Common myeloid progenitor, CD34-positive (primary cell): ENCODE results near the gene TCHP.

Source experiments
- CTCF ChIA-PET: fragments of 350-600 bp; sonication (Branson Sonifier 250); formaldehyde crosslinking; loops from one replicate; lab custom pipeline; 2021; ENCODE audit warnings: antibody characterized with exemption; lab: Charles Lee
- POLR2A ChIA-PET: fragments of 350-600 bp; sonication (Branson Sonifier 250); formaldehyde crosslinking; loops from one replicate; lab custom pipeline; 2021; ENCODE audit warnings: antibody characterized with exemption; lab: Charles Lee
- DNase-seq, 3 donors: peaks; one replicate each; pipeline versions ENCODE4 v3.0.0 to v3.0.0-alpha.2; 2013
- H3K27ac ChIP-seq, 2 experiments: 1 replicate in 1 of 2; 2 replicates in 1 of 2; pipeline ENCODE4 v1.7.0; 2013; ENCODE audit warnings: inconsistent platforms in 2 of 2, low read length in 2 of 2, mild to moderate bottlenecking in 2 of 2, low read depth in 1 of 2, moderate library complexity in 1 of 2; ENCODE audit not compliant: severe bottlenecking in 2 of 2, insufficient read depth in 1 of 2, poor library complexity in 1 of 2
- H3K27me3 ChIP-seq, 5 experiments: replicated peaks in 2 of 5; 1 replicate in 3 of 5; 2 replicates in 2 of 5; pipeline versions ENCODE4 v1.6.1 to v1.7.0; 2013; ENCODE audit warnings: low read length in 4 of 5, mild to moderate bottlenecking in 2 of 5, moderate library complexity in 2 of 5, inconsistent platforms in 1 of 5; ENCODE audit not compliant: insufficient read depth in 5 of 5, control insufficient read depth in 4 of 5
- H3K36me3 ChIP-seq, 4 experiments: 1 replicate in 2 of 4; 2 replicates in 2 of 4; pipeline versions ENCODE4 v1.6.1 to v1.7.0; 2013; ENCODE audit warnings: low read length in 3 of 4, control low read depth in 1 of 4, mild to moderate bottlenecking in 1 of 4; ENCODE audit not compliant: control insufficient read depth in 4 of 4, insufficient read depth in 4 of 4
- H3K4me1 ChIP-seq, 4 experiments: 1 replicate in 3 of 4; 2 replicates in 1 of 4; pipeline versions ENCODE4 v1.6.1 to v1.7.1; 2013; ENCODE audit warnings: low read length in 3 of 4, mild to moderate bottlenecking in 3 of 4, control low read depth in 1 of 4, inconsistent platforms in 1 of 4, moderate library complexity in 1 of 4; ENCODE audit not compliant: control insufficient read depth in 4 of 4, insufficient read depth in 4 of 4; ENCODE audit errors: control extremely low read depth in 1 of 4
- H3K4me3 ChIP-seq, 7 experiments: 1 replicate in 4 of 7; 2 replicates in 3 of 7; pipeline versions ENCODE4 v1.5.1 to v1.7.0; 2013; ENCODE audit warnings: mild to moderate bottlenecking in 7 of 7, low read length in 6 of 7, moderate library complexity in 6 of 7, inconsistent platforms in 2 of 7, low read depth in 2 of 7, control low read depth in 1 of 7; ENCODE audit not compliant: insufficient read depth in 4 of 7, control insufficient read depth in 1 of 7; ENCODE audit errors: extremely low read depth in 1 of 7
- H3K9me3 ChIP-seq, 5 experiments: 1 replicate in 4 of 5; 2 replicates in 1 of 5; pipeline versions ENCODE4 v1.6.1 to v1.7.1; 2013; ENCODE audit warnings: low read length in 4 of 5, mild to moderate bottlenecking in 2 of 5, inconsistent platforms in 1 of 5, low read depth in 1 of 5, moderate library complexity in 1 of 5; ENCODE audit not compliant: control insufficient read depth in 4 of 5, insufficient read depth in 2 of 5; ENCODE audit errors: control extremely low read depth in 1 of 5
- WGBS: methylation state at CpG from one replicate; pipeline ENCODE4 v1.1.5; 2013; ENCODE audit not compliant: insufficient coverage; 5-methylcytosine and 5-hydroxymethylcytosine counted together

TCHP gene

GRCh38 chr12:109915171-109916040 is 15.3 kb downstream of the TCHP start:
- H3K27ac ChIP-seq: no peak overlapping the region
- no peaks in the 10 kb centered on the region for H3K27me3 ChIP-seq
- CTCF ChIA-PET: interaction anchor here (1.0 to 1.8 kb wide), 4 partner anchors 9 to 62 kb away, joined by 3 to 9 read pairs (median 4); no protein-coding TSS in a partner anchor
- peaks cover 28 to 91% (median 72%) of the 10 kb centered on the region in 4 experiments for H3K36me3 ChIP-seq
- no peak for DNase-seq
- no peak overlapping the region for H3K4me3 ChIP-seq
- POLR2A ChIA-PET: no interaction called here
- H3K9me3 ChIP-seq: no peaks in the 10 kb centered on the region
- no peaks in the 10 kb centered on the region for H3K4me1 ChIP-seq
- WGBS: 94% methylated on average over 25 of the region's 26 CpGs

- 90% methylated on average over 2 of the region's 4 CpGs for WGBS
- Histone ChIP-seq H3K4me1 (no peaks in the 10 kb centered on the region), H3K27me3 (no peaks in the 10 kb centered on the region), H3K9me3 (no peaks in the 10 kb centered on the region), H3K36me3 (peaks cover 29 to 91% (median 72%) of the 10 kb centered on the region in 4 experiments), H3K4me3 (no peak overlapping the region), H3K27ac (no peak overlapping the region)
- ChIA-PET POLR2A (no interaction called here), CTCF (no interaction called here)
- no peak for DNase-seq
Observed at GRCh38 chr12:109916045-109916444, 16.0 kb downstream of the TCHP start.

GRCh38 chr12:109919456-109919855 is 19.4 kb downstream of the TCHP start:
- POLR2A ChIA-PET: no interaction called here
- Histone ChIP-seq H3K36me3 (peaks cover 28 to 79% (median 57%) of the 10 kb centered on the region in 4 experiments), H3K27me3 (no peaks in the 10 kb centered on the region), H3K27ac (no peak overlapping the region), H3K4me3 (no peak overlapping the region), H3K4me1 (no peaks in the 10 kb centered on the region), H3K9me3 (no peaks in the 10 kb centered on the region)
- CTCF ChIA-PET: interaction anchor here (2.9 kb wide), 1 partner anchor 66 kb away, joined by 10 read pairs; no protein-coding TSS in a partner anchor
- DNase-seq: no peak
- WGBS: 100% methylated on average over 6 of the region's 10 CpGs

- DNase-seq: no peak
- Histone ChIP-seq H3K27ac (no peak overlapping the region), H3K4me3 (no peak overlapping the region), H3K4me1 (no peaks in the 10 kb centered on the region), H3K9me3 (no peaks in the 10 kb centered on the region), H3K27me3 (no peaks in the 10 kb centered on the region), H3K36me3 (peaks cover 27 to 75% (median 51%) of the 10 kb centered on the region in 4 experiments)
- 97% methylated on average over 11 of the region's 11 CpGs for WGBS
- CTCF ChIA-PET: interaction anchor here (0.7 to 2.9 kb wide), 2 partner anchors 67 to 583 kb away, joined by 3 to 10 read pairs; no protein-coding TSS in a partner anchor
- POLR2A ChIA-PET: no interaction called here
Observed at GRCh38 chr12:109920261-109920780, 20.2 kb downstream of the TCHP start.

GRCh38 chr12:109921982-109922381 is 21.9 kb downstream of the TCHP start:
- Histone ChIP-seq H3K4me3 (no peak overlapping the region), H3K9me3 (no peaks in the 10 kb centered on the region), H3K4me1 (no peaks in the 10 kb centered on the region), H3K27ac (no peak overlapping the region), H3K36me3 (peaks cover 14 to 67% (median 40%) of the 10 kb centered on the region in 4 experiments), H3K27me3 (no peaks in the 10 kb centered on the region)
- ChIA-PET POLR2A (no interaction called here), CTCF (interaction anchor here (0.6 kb wide), 1 partner anchor 45 kb away, joined by 3 read pairs; no protein-coding TSS in a partner anchor)
- no peak for DNase-seq
- 81% methylated on average over 2 of the region's 4 CpGs for WGBS

GRCh38 chr12:109923038-109923437 is 23.0 kb downstream of the TCHP start:
- H3K4me3 ChIP-seq: no peak overlapping the region
- DNase-seq: no peak
- 96% methylated on average over 5 of the region's 5 CpGs for WGBS
- H3K36me3 ChIP-seq: peaks cover 10 to 61% (median 33%) of the 10 kb centered on the region in 4 experiments
- CTCF ChIA-PET: no interaction called here
- no peaks in the 10 kb centered on the region for H3K27me3 ChIP-seq
- H3K4me1 ChIP-seq: no peaks in the 10 kb centered on the region
- H3K9me3 ChIP-seq: no peaks in the 10 kb centered on the region
- no peak overlapping the region for H3K27ac ChIP-seq
- POLR2A ChIA-PET: no interaction called here
